ENCODE results near the gene MT1G.
"Not testable (repeated sequence)": the region's sequence is repeated elsewhere in the genome, so short reads cannot be mapped to it uniquely, and the experiment has no call there.

Gene MT1G

DNA sequence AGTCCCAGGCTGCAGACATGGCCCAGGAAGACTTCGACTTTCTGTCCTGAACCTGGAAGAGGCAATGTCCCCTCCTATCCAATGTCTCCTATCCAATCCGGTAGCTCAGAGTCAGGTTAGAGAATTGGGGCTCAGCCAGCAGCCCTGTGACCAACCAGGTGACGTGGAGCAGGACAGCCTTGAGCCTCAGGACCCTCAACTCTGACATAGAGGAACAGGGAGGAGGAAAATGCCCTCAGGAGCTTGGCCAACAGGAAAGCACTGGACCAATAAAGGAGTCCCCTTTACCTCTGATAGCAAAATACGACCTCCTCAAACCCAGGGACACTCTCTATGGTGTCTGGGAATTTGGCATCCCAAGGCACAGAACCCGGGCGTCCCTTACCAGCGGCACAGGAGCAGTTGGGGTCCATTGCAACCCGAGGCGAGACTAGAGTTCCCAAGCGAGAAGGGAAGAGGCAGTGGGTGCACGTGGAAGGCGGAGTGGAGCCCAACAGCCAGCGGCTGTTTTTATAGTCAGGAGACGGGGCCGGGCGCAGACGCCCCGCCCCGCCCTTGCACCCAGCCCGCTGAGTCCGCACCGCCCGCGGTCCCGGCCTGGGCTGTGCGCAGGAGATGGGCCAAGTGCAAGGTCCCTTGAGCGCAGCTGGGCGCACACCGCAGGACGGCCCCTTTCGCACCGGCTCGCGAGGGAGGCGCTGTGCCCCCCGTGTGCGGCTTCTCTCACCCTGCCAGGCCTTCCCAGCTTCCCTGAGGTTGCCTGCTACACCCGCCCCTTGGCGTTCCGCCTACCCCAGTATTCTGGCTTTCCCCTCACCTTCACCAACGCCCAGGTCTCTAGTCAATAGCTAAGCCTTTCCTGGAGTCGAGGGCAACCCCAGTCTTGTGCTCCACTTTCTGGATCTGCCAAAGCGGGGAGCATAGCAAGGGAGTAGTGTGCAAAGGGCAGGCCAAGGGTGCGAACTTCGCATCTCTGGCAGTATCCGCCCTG, at the start of gene MT1G:
TSS of gene MT1G (minus strand) at position 485 of the 991 bp plus-strand sequence. CDS start at position 413, 72 bp downstream.
- DNase-seq (ENCODE audit: low read depth in 1 of 2, low spot score in 1 of 2): peak in 1 of 2 donors; percentile 9

DNA sequence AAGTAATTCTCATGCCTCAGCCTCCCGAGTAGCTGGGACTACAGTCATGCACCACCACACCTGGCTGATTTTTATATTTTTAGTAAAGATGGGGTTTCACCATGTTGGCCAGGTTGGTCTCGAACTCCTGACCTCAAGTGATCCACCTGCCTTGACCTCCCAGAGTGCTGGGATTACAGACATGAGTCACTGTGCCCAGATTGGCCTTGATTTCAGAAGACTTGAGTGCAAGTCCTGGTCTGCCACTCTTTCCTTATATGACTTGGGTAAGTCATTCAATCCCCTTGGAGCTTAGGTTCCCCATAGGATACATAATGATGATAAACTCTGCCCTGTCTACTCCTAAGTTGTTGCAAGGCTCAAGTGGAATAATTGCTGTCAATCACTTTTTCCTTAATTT, 49.7 kb upstream of the MT1G start:
- not testable (repeated sequence) for DNase-seq (ENCODE audit: low read depth in 1 of 2, low spot score in 1 of 2)

DNA sequence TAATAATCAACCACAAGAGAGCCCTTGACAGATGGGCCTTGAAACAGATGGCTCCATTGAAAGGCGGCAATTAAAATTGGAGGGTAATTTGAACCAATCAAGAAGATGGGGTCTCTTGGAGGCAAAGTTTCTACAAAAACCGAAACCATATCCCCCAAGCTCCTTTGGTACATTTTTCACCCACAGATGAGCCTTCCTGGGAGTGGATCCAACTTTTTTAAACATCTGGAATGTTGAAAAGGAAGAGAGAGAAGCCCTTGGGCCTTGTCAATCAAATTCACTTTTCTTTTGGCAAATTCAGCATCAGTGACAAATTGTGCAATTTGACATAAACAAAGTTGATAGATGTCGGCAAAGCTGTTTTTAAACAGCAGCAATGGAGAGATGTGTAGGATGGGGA, 48.9 kb upstream of the MT1G start:
- no peak for DNase-seq (ENCODE audit: low read depth in 1 of 2, low spot score in 1 of 2)

DNA sequence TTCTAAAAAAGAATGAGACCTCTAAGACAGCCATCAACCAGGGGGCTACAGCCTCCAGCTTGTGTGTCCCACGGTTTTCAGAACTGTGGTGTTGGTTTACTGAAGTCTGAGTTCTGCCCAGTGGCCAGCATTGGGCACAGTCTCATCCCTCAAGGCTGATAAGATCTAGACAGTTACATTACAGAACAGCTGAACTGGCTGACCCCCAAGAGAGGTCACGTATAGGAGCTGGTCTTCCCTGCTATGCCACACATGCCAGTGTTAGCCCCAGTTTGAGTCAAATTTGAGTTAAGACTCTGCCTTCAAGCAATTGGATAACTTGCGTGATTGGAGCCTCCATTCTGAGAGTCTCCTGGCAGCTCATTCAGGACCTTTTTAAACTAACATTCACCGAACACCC, 47.3 kb upstream of the MT1G start:
- DNase-seq (ENCODE audit: low read depth in 1 of 2, low spot score in 1 of 2): no peak

DNA sequence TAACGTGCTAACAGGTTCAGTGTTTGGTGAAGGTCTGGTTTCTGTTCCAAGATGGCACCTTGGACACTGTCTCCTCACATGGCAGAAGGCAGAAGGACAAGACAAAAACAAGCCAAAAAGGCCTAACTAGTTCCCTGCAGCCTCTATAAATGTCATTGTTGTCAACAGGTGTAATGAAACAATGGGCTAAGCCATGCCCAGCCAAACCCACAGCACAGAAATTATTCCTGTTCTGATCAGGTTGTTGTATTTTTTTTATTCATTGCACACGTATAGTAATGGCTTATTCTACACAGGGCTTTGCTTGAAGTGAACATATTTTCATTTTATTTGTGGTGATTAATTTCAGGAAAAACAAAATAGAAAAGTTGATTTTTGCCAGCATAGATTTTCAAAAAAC, 45.9 kb upstream of the MT1G start:
- no peak for DNase-seq (ENCODE audit: low read depth in 1 of 2, low spot score in 1 of 2)

DNA sequence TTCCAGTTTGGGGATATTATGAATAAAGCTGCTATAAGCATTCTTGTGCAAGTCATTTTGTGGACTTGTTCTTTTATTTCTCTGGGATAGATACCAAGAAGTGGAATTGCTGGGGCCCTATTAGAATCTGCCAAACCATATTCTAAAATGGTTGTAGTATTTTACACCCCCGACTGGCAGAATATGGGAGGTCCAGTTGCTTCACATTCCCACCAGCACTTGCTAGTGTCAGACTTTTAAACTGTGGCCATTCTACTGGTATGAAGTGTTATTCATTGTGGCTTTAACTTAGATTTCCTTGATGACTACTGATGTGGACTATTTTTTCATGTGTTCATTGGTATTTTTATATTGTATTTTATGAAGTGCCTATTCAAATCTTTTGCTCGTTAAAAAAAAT, 44.0 kb upstream of the MT1G start:
- no peak for DNase-seq (ENCODE audit: low read depth in 1 of 2, low spot score in 1 of 2)

DNA sequence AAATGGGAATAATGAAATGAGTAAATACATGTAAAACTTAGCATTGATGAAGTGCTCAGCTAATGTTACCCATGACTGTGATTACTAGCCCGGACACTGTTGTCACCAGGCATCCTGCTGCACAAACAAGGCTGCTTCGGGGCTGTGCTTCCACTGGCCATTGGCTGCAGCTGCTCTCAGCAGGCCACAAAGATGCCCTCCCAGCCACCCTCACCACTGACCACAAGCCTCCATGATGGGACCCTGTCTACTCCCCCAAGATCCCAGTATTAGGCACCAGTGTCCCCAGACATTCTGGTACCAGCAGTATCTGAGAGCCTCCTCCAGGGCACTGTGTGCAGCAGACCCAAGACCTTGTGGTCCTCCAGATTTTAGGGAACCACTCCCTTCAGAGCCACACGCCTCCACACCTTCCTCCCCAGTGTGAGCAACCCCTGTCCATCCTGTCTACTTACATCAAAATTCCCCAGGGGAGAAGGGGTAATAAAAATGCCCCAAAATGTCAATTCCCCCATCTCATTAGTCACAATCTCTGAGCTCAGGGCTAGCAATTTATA, 42.4 kb upstream of the MT1G start:
- no peak for DNase-seq (ENCODE audit: low read depth in 1 of 2, low spot score in 1 of 2)

DNA sequence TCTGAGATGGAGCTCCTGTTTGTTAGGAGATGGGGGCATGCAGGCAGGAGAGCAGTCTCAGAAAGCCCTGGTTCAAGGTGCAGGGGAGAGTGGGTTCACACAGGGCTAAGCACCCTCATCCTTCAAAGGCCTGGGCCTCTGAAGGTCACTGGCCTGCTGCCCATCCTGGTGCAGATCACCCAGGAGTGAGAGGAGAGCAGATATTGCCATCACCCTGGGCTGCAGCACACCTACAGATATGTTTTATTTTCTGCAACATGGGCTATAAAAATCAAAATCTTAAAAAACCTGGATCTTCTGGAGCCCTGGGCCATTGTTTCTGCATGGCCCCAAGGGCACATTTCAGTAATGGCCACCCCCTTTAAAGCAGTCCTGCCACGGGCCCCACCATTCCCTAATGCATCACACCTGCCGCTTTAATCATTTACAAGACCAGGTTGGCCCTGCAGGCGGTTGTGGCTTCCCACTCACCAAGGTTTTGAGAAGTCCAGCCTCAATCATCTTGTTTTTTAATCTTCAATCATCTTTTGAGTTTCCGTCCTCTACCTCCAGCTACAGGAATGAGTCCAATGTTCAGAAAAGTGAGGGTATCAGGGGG, 41.7 kb upstream of the MT1G start:
- DNase-seq (ENCODE audit: low read depth in 1 of 2, low spot score in 1 of 2): no peak

DNA sequence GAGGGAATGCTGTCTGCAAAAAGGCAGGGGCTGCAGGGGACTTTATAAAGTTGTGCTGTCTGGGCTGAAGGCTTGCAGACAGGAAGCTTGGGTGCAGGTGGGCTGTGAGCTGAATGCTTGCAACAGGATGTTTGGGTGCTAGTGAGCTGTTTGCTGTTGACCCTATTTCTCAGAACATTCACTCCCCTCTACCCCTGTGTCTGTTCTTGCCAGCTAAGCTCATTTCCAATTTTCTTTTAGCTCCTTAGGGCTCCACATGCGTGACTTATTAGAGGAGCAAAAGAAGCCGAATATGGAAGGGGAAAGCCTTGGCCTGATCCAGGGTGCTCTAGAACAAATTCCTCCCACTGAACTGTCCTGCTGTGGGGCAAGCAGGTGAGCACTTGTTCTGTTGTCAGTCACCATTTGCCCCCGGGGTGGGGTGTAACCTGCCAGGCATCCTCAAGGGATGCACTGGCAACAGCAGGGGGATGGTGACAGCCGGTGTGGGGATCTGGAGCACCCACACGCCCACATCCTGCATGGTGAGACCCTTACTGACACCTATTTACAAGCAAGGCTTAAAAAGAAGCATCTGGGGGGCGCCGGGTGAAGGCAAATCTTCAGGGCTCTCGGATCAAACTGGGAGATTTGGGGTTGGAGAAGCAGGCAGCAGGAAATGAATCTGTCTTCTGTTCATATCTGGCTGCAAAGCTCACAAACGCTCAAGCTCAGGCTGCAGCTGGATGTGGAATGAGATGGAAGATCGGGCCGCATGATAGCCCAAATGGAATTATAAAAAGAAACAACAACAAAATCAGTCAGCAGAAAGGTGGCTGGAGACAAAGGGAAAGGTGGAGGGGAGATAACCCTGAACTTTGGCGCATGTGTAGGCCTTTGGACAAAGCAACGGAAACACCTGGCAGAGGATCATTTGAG, 40.9 kb upstream of the MT1G start:
- no peak for DNase-seq (ENCODE audit: low read depth in 1 of 2, low spot score in 1 of 2)

DNA sequence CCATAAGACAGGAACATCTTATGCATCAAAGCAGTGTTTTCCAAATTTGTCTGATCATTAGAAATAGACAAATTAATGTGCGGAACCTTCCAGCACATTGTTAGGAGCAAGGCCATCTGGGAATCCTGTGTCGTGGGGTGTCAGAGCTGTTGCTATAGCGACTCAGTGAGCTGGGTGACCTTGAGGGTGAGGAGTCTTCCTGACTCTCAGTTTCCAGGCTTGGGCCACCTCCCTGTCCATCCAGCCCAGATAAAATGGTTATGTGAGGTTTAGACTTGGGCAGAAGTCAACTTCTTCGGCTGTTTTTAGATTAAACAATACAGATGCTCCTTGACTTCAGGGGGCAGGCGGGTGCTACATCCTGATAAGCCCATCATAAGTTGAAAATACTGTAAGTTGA, 35.0 kb upstream of the MT1G start:
- DNase-seq (ENCODE audit: low read depth in 1 of 2, low spot score in 1 of 2): no peak

DNA sequence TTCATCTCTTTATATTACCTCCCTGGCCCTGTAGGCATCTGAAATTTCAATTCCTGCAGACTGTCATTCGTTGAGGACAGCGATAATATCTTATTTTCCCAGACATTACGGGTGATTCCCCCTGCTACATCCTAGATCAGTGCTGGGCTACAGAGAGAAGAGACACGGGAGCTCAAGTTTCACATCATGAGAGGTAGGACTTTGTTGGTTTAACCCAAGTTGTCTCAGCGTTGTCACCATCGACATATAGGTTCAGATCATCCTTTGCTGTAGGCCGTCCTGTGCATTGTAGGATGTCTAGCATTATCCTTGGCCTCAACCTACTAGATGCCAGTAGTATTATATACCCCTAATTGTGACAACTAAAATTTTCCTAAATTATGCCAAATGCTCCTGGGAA, 33.7 kb upstream of the MT1G start:
- DNase-seq (ENCODE audit: low read depth in 1 of 2, low spot score in 1 of 2): no peak

DNA sequence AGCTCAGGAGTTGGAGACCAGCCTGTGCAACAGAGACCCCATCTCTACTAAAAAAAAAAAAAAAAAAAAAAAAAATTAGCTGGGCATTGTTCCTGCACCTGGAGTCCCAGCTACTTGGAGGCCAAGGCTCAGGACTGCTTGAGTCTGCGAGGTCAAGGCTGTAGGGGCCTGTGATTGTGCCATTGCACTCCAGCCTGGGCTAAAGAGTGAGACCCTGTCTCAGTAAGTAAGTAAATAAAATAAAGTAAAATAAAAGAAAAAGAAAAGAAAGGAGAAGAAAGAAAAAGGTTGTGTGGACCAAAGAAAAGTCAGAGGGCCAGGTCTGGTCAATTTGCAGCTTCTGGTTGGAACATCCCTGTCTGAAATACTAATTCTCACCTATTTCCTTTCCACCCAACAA, 32.8 kb upstream of the MT1G start:
- no peak for DNase-seq (ENCODE audit: low read depth in 1 of 2, low spot score in 1 of 2)

DNA sequence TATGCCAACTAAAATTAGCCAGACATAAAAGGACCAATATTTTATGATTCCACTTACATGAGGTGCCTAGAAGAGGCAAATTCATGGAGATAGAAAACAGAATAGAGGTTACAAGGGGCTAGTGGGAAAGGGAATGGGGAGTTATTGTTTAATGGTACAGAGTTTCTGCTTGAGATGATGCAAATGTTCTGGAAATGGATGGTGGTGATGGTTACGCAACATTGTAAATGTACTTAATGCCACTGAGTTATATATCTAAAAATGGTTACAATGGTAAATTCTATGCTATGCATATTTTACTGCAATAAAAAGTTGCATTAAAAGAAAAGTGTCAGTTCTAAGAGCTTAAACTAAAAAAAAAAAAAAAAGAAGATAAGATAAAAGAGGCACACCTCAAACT, 32.3 kb upstream of the MT1G start:
- DNase-seq (ENCODE audit: low read depth in 1 of 2, low spot score in 1 of 2): no peak

DNA sequence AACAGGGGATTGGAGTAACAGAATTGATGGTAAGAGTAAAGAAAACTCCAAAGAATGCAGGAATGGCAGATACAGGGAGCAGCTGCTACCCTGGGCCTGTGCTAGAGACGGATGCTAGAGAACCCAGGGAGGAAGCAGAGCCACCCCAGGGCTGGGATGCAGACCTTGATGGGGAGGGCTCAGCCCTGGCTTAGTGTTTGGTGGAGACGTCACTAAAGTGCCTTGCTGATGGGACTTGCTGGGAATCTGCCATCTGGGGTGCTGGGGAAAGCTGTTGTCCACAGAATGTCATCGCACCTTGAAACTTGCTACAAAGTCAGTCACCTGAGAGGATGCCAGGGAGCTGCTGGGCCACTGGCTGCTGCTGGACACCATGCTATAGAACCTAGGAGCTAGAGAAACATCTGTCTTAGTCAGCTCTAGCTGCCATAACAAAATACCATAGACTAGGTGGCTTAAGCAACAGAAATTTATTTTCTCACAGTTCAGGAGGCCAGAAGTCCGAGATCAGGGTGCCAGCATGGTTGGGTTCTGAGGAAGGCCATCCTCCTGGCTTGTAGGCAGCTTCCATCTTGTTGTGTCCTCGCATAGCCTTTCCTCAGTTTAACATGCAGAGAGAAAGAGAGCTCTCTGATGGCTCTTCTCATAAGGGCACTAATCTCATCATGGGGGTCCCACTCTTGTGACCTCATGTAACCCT, 29.7 kb upstream of the MT1G start:
- DNase-seq (ENCODE audit: low read depth in 1 of 2, low spot score in 1 of 2): no peak

DNA sequence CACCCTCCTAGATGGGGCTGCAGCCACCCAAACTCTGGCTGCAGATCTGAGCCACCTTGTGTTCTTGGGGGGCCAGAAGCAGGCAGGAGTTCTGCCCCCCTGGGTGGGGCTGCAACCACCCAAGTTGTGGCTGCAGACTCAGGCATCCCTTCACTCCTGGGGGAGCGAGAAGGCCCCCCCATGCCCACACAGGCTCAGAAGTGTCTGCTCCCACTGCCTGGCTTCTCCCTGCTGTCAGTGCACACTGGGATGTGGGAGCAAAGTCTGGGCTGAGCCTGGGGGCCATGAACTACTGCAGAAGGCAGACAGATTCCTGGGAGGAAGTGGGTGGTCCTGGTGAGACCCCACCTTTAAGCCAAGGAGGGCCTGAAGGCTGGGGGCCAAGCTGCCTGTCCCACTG, 27.4 kb upstream of the MT1G start:
- no peak for DNase-seq (ENCODE audit: low read depth in 1 of 2, low spot score in 1 of 2)

DNA sequence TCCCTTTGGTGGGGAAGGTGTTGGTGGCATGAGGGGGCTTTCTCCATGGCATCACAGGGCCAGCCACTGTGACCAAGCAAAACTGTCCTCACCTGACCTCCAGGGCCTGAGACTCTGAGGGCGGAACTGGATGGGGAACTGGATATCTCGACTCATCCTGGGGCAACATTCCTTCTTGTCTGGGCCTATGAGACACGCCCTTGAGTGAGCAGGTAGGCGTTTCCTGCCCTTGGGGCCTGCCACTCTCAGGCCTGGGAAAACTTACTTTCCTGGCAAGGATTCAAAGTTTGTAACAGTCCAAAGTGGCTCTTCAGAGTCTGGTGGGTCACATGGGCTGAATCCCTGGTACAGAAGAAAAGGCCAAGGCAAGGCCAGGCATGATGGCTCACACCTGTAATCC, 24.0 kb upstream of the MT1G start:
- DNase-seq (ENCODE audit: low read depth in 1 of 2, low spot score in 1 of 2): no peak

DNA sequence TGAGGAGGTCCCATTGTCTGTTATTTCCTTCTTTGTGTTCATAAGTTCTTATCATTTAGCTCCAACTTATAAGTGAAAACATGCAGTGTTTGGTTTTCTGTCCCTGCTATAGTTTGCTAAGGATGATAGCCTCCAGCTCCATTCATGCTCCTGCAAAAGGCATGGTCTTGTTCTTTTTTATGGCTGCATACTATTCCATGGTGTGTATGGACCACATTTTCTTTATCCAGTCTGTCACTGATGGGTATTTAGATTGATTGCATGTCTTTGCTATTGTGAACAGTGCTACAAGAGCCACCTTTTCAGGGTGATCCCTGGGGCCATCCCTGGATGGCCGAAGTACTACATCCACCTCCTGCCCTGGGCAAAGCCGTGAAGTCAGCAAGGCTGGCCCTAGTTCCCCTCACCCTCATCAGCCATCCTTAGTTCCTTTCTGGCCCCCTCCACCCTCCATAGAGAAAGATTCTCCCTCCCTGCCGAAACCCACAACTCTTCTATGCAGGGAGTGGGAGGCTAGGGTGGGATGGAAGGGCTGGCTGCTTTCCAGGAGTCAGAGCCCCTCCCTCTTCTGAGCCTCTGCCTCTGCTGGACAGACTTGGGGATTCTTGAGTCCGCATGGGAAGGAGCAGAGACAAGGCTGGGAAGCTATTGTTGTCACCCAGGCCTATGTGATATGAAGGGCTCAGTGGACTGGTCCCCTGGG, 22.7 kb upstream of the MT1G start:
- no peak for DNase-seq (ENCODE audit: low read depth in 1 of 2, low spot score in 1 of 2)

DNA sequence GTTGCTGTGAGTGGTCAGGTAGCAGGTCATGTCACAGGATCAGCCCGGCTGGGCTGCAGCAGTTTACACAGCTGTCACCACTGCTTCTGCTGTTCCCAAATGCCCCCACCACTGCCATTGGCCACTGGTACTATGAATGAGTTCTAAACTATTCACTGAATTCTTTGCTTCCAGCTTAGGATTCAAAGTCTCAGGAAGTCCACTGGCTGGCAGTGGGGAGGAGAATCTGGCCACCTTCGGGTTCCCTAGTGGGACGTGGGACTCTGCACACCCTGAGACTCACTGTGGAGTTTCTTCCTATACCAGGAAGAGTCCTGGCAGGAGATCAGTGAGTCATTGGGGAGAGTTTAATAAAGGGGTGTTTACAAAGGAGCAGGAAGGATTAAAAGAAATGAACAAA, 21.3 kb upstream of the MT1G start:
- no peak for DNase-seq (ENCODE audit: low read depth in 1 of 2, low spot score in 1 of 2)

DNA sequence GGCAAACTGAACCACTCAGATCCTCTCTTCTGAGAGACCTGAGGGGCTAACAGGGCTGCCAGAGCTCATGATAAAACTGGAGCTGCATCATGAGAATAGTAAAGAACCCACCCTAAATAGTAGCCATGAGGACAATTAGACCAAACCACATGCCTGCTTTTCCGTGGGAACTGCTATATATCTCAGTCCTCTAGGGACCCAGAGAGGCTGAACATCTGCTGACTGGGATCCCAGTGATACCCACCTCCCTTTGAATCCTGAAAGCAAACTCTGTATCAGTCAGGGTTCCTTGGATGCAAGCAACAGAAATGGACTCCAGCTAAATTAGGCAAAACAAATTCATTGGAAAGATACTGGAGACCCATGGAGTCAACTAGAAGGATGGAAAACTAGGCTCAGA, 20.9 kb upstream of the MT1G start:
- no peak for DNase-seq (ENCODE audit: low read depth in 1 of 2, low spot score in 1 of 2)

DNA sequence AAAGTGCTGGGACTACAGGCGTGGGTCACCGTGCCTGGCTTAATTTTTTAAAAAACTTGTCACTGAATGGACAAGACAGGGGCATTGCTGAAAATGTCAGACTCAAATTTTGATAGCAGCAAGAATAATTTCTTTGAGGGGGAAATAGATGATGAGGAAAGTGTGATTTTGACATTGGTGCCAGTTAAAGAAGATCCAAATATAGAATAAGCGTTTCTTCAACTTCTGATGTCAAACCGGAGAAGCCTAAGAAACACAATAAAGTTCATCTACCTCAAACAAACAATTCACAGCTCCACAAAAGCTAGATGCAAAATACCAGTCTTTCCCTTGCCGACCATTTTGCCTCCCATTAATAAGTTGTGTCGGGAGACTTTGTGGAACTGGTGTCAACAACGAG, 18.9 kb upstream of the MT1G start:
- DNase-seq (ENCODE audit: low read depth in 1 of 2, low spot score in 1 of 2): no peak
